Measurements from ENCODE around the gene PRDM2. TPM values are rescaled to one million over a fixed set of nuclear protein-coding genes. Genes with fewer than 3 reads are reported as not detected.

The PRDM2 gene
- total RNA-seq (221 TPM), polyA plus RNA-seq (10 to 100 TPM; 16.8 to 20.9 (median 18.9) TPM)

- Histone ChIP-seq H3K4me1 (ENCODE audit: control insufficient read depth, insufficient read depth, low read length, poor library complexity, severe bottlenecking) (peaks cover 50% of the 10 kb centered on the region), H3K27ac (ENCODE audit: insufficient read depth, low read length, poor library complexity, severe bottlenecking) (peak within 1 kb of the TSS; percentile 99), H3K4me3 (ENCODE audit: low read depth, low read length) (peak within 1 kb of the TSS; percentile 96), H3K36me3 (ENCODE audit: control insufficient read depth, insufficient read depth, low read length) (no peaks in the 10 kb centered on the region), H3K9me3 (ENCODE audit: control insufficient read depth in 2 of 2, low read length in 2 of 2) (no peaks in the 10 kb centered on the region), H3K27me3 (ENCODE audit: control insufficient read depth, insufficient read depth, low read length) (no peaks in the 10 kb centered on the region)
- DNase-seq (peak; percentile 65 to 73 (median 73)), ATAC-seq (ENCODE audit: low read depth in 2 of 2) (peak; percentile 40 to 46)
- Mint-ChIP-seq H3K4me1 (peaks cover 33 to 54% (median 43%) of the 10 kb centered on the region in 4 donors), H3K9me3 (peaks cover 0 to 3% (median 0%) of the 10 kb centered on the region in 7 donors), H3K4me3 (peak within 1 kb of the TSS; percentile 94 to 99 (median 97)), H3K27ac (peak within 1 kb of the TSS; percentile 98 to 100 (median 99)), H3K36me3 (peaks cover 4% of the 10 kb centered on the region), H3K27me3 (no peaks in the 10 kb centered on the region)
Observed at GRCh38 chr1:13699936-13700520, at the start of gene PRDM2. PRDM2 (plus strand) TSS chr1:13700188; CDS start chr1:13715606, 15,418 bp downstream.

GRCh38 chr1:13651279-13651678, 48.7 kb upstream of the PRDM2 start:
- Mint-ChIP-seq H3K27ac (no peak overlapping the region), H3K9me3 (peaks cover 0 to 5% (median 0%) of the 10 kb centered on the region in 7 donors), H3K36me3 (no peaks in the 10 kb centered on the region), H3K4me3 (no peak overlapping the region), H3K4me1 (no peaks in the 10 kb centered on the region), H3K27me3 (peaks cover 11% of the 10 kb centered on the region)
- H3K27ac ChIP-seq (ENCODE audit: insufficient read depth, low read length, poor library complexity, severe bottlenecking) = no peak overlapping the region
- H3K27me3 ChIP-seq (ENCODE audit: control insufficient read depth, insufficient read depth, low read length) = peaks cover 3% of the 10 kb centered on the region
- no peaks in the 10 kb centered on the region for H3K9me3 ChIP-seq (ENCODE audit: control insufficient read depth in 2 of 2, low read length in 2 of 2)
- H3K4me1 ChIP-seq (ENCODE audit: control insufficient read depth, insufficient read depth, low read length, poor library complexity, severe bottlenecking) = no peaks in the 10 kb centered on the region
- H3K36me3 ChIP-seq (ENCODE audit: control insufficient read depth, insufficient read depth, low read length) = no peaks in the 10 kb centered on the region
- ATAC-seq (ENCODE audit: low read depth in 2 of 2) (no peak), DNase-seq (no peak)
- H3K4me3 ChIP-seq (ENCODE audit: low read depth, low read length) = no peak overlapping the region

- H3K4me3 Mint-ChIP-seq = no peak overlapping the region
- Histone ChIP-seq H3K9me3 (ENCODE audit: control insufficient read depth in 2 of 2, low read length in 2 of 2) (no peaks in the 10 kb centered on the region), H3K27ac (ENCODE audit: insufficient read depth, low read length, poor library complexity, severe bottlenecking) (no peak overlapping the region), H3K4me3 (ENCODE audit: low read depth, low read length) (no peak overlapping the region), H3K36me3 (ENCODE audit: control insufficient read depth, insufficient read depth, low read length) (no peaks in the 10 kb centered on the region), H3K4me1 (ENCODE audit: control insufficient read depth, insufficient read depth, low read length, poor library complexity, severe bottlenecking) (no peaks in the 10 kb centered on the region), H3K27me3 (ENCODE audit: control insufficient read depth, insufficient read depth, low read length) (peaks cover 3% of the 10 kb centered on the region)
- H3K9me3 Mint-ChIP-seq = peaks cover 0 to 5% (median 0%) of the 10 kb centered on the region in 7 donors
- no peak for DNase-seq
- H3K36me3 Mint-ChIP-seq = no peaks in the 10 kb centered on the region
- peaks cover 11% of the 10 kb centered on the region for H3K27me3 Mint-ChIP-seq
- no peaks in the 10 kb centered on the region for H3K4me1 Mint-ChIP-seq
- ATAC-seq (ENCODE audit: low read depth in 2 of 2) = no peak
- H3K27ac Mint-ChIP-seq = no peak overlapping the region
Observed at GRCh38 chr1:13652238-13652637, 47.8 kb upstream of the PRDM2 start.

- Histone ChIP-seq H3K9me3 (ENCODE audit: control insufficient read depth in 2 of 2, low read length in 2 of 2) (no peaks in the 10 kb centered on the region), H3K36me3 (ENCODE audit: control insufficient read depth, insufficient read depth, low read length) (no peaks in the 10 kb centered on the region), H3K27ac (ENCODE audit: insufficient read depth, low read length, poor library complexity, severe bottlenecking) (no peak overlapping the region), H3K4me1 (ENCODE audit: control insufficient read depth, insufficient read depth, low read length, poor library complexity, severe bottlenecking) (peaks cover 6% of the 10 kb centered on the region), H3K27me3 (ENCODE audit: control insufficient read depth, insufficient read depth, low read length) (no peaks in the 10 kb centered on the region), H3K4me3 (ENCODE audit: low read depth, low read length) (no peak overlapping the region)
- DNase-seq (no peak), ATAC-seq (ENCODE audit: low read depth in 2 of 2) (no peak)
- Mint-ChIP-seq H3K36me3 (no peaks in the 10 kb centered on the region), H3K4me3 (no peak overlapping the region), H3K9me3 (peaks cover 0 to 6% (median 3%) of the 10 kb centered on the region in 7 donors), H3K27me3 (peaks cover 15% of the 10 kb centered on the region), H3K4me1 (peaks cover 0 to 5% (median 2%) of the 10 kb centered on the region in 4 donors), H3K27ac (no peak overlapping the region)
Observed at GRCh38 chr1:13661539-13661938, 38.4 kb upstream of the PRDM2 start.

- Histone ChIP-seq H3K9me3 (ENCODE audit: control insufficient read depth in 2 of 2, low read length in 2 of 2) (no peaks in the 10 kb centered on the region), H3K27me3 (ENCODE audit: control insufficient read depth, insufficient read depth, low read length) (no peaks in the 10 kb centered on the region), H3K4me1 (ENCODE audit: control insufficient read depth, insufficient read depth, low read length, poor library complexity, severe bottlenecking) (peaks cover 6% of the 10 kb centered on the region), H3K36me3 (ENCODE audit: control insufficient read depth, insufficient read depth, low read length) (no peaks in the 10 kb centered on the region), H3K27ac (ENCODE audit: insufficient read depth, low read length, poor library complexity, severe bottlenecking) (no peak overlapping the region), H3K4me3 (ENCODE audit: low read depth, low read length) (no peak overlapping the region)
- no peaks in the 10 kb centered on the region for H3K36me3 Mint-ChIP-seq
- H3K27ac Mint-ChIP-seq = no peak overlapping the region
- peaks cover 15% of the 10 kb centered on the region for H3K27me3 Mint-ChIP-seq
- peaks cover 0 to 5% (median 2%) of the 10 kb centered on the region in 4 donors for H3K4me1 Mint-ChIP-seq
- ATAC-seq (ENCODE audit: low read depth in 2 of 2) = no peak
- peaks cover 0 to 6% (median 3%) of the 10 kb centered on the region in 7 donors for H3K9me3 Mint-ChIP-seq
- no peak overlapping the region for H3K4me3 Mint-ChIP-seq
- no peak for DNase-seq
Observed at GRCh38 chr1:13662493-13662892, 37.5 kb upstream of the PRDM2 start.

- H3K27ac Mint-ChIP-seq = no peak overlapping the region
- peaks cover 0 to 6% (median 3%) of the 10 kb centered on the region in 7 donors for H3K9me3 Mint-ChIP-seq
- H3K36me3 ChIP-seq (ENCODE audit: control insufficient read depth, insufficient read depth, low read length) = no peaks in the 10 kb centered on the region
- H3K4me3 ChIP-seq (ENCODE audit: low read depth, low read length) = no peak overlapping the region
- no peaks in the 10 kb centered on the region for H3K27me3 ChIP-seq (ENCODE audit: control insufficient read depth, insufficient read depth, low read length)
- no peak overlapping the region for H3K27ac ChIP-seq (ENCODE audit: insufficient read depth, low read length, poor library complexity, severe bottlenecking)
- H3K4me1 Mint-ChIP-seq = peaks cover 0 to 5% (median 2%) of the 10 kb centered on the region in 4 donors
- H3K4me1 ChIP-seq (ENCODE audit: control insufficient read depth, insufficient read depth, low read length, poor library complexity, severe bottlenecking) = peaks cover 6% of the 10 kb centered on the region
- no peak overlapping the region for H3K4me3 Mint-ChIP-seq
- no peaks in the 10 kb centered on the region for H3K36me3 Mint-ChIP-seq
- H3K9me3 ChIP-seq (ENCODE audit: control insufficient read depth in 2 of 2, low read length in 2 of 2) = no peaks in the 10 kb centered on the region
- peaks cover 20% of the 10 kb centered on the region for H3K27me3 Mint-ChIP-seq
- ATAC-seq (ENCODE audit: low read depth in 2 of 2) (no peak), DNase-seq (no peak)
Observed at GRCh38 chr1:13663969-13664368, 36.0 kb upstream of the PRDM2 start.

GRCh38 chr1:13664451-13664850, 35.5 kb upstream of the PRDM2 start:
- Histone ChIP-seq H3K4me1 (ENCODE audit: control insufficient read depth, insufficient read depth, low read length, poor library complexity, severe bottlenecking) (peaks cover 6% of the 10 kb centered on the region), H3K27ac (ENCODE audit: insufficient read depth, low read length, poor library complexity, severe bottlenecking) (no peak overlapping the region), H3K9me3 (ENCODE audit: control insufficient read depth in 2 of 2, low read length in 2 of 2) (no peaks in the 10 kb centered on the region), H3K36me3 (ENCODE audit: control insufficient read depth, insufficient read depth, low read length) (no peaks in the 10 kb centered on the region), H3K27me3 (ENCODE audit: control insufficient read depth, insufficient read depth, low read length) (no peaks in the 10 kb centered on the region), H3K4me3 (ENCODE audit: low read depth, low read length) (no peak overlapping the region)
- peaks cover 0 to 5% (median 2%) of the 10 kb centered on the region in 4 donors for H3K4me1 Mint-ChIP-seq
- H3K4me3 Mint-ChIP-seq = no peak overlapping the region
- H3K27ac Mint-ChIP-seq = no peak overlapping the region
- DNase-seq (peak in 1 of 3 donors; percentile 3), ATAC-seq (ENCODE audit: low read depth in 2 of 2) (no peak)
- no peaks in the 10 kb centered on the region for H3K36me3 Mint-ChIP-seq
- H3K9me3 Mint-ChIP-seq = peaks cover 0 to 6% (median under 1%) of the 10 kb centered on the region in 7 donors
- H3K27me3 Mint-ChIP-seq = peaks cover 16% of the 10 kb centered on the region

- DNase-seq (no peak), ATAC-seq (ENCODE audit: low read depth in 2 of 2) (no peak)
- H3K27me3 Mint-ChIP-seq = peaks cover 15% of the 10 kb centered on the region
Observed at GRCh38 chr1:13666317-13666716, 33.7 kb upstream of the PRDM2 start.

More at GRCh38 chr1:13666317-13666716, 33.7 kb upstream of the PRDM2 start:
- H3K36me3 ChIP-seq (ENCODE audit: control insufficient read depth, insufficient read depth, low read length) = no peaks in the 10 kb centered on the region
- Mint-ChIP-seq H3K9me3 (peaks cover 0 to 4% (median 0%) of the 10 kb centered on the region in 7 donors), H3K4me1 (peaks cover 0 to 5% (median 2%) of the 10 kb centered on the region in 4 donors), H3K27ac (no peak overlapping the region), H3K4me3 (no peak overlapping the region), H3K36me3 (no peaks in the 10 kb centered on the region)
- no peak overlapping the region for H3K4me3 ChIP-seq (ENCODE audit: low read depth, low read length)
- no peaks in the 10 kb centered on the region for H3K27me3 ChIP-seq (ENCODE audit: control insufficient read depth, insufficient read depth, low read length)
- peaks cover 6% of the 10 kb centered on the region for H3K4me1 ChIP-seq (ENCODE audit: control insufficient read depth, insufficient read depth, low read length, poor library complexity, severe bottlenecking)
- no peak overlapping the region for H3K27ac ChIP-seq (ENCODE audit: insufficient read depth, low read length, poor library complexity, severe bottlenecking)
- no peaks in the 10 kb centered on the region for H3K9me3 ChIP-seq (ENCODE audit: control insufficient read depth in 2 of 2, low read length in 2 of 2)
